ENCODE results near the gene SAXO1. TPM values are rescaled to one million over a fixed set of nuclear protein-coding genes. Genes with fewer than 3 reads are reported as not detected.
"Not testable (repeated sequence)": the region's sequence is repeated elsewhere in the genome, so short reads cannot be mapped to it uniquely, and the experiment has no call there.

SAXO1 gene
- total RNA-seq, 5 donors from 2014 or later (not counting 1 experiment from before 2014, with no cell fraction given): 0.19 to 0.79 (median 0.41) TPM; not detected in 1

DNA sequence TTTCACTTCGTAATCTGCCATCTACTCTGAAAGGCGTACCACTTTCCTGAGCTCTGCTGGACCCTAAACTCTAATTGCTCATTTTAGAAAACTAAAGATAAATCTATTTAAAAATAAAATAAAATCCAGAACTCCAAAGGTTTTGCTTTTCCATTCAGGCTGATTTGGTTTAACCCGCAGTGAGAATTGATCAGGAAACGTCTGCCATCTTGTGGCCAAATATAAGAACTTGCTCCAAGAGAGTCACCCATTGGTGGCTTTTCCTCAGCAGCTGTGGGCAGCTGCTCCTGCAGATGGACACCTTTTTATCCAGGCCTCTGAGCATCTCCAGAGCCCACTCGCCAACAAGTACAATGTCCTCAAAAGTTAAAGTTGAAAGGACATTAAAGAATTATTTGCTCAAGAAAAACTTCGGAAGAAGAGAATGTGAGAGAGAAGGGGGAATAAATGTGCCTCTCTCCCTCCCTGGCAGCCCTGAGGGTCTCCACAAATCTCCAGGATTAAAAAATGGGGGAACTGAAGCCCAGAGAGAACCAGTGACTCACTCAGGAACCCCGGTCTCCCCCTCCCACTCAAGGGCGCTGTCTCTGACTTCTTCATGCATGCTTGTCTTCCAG, 4.1 kb downstream of the SAXO1 start:
- POLR2A ChIA-PET: no interaction called here
- H3K9me3 Mint-ChIP-seq: no peaks in the 10 kb centered on the region
- peak in 5 of 35 experiments; percentile 2 to 59 (median 6) for DNase-seq

DNA sequence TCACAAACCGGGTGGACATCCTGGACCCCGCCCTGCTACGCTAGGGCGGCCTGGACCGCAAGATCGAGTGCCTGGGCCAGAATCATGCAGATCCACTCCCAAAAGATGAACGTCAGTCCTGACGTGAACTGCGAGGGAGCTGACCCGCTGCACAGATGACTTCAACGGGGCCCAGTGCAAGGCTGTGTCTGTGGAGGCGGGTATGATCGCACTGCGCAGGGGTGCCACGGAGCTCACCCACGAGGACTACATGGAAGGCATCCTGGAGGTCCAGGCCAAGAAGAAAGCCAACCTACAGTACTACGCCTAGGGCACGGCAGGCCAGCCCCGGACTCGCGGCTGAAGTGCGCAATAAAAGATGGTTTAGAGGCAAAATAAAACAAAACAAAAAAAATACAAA, 5.2 kb downstream of the SAXO1 start:
- H3K4me1 Mint-ChIP-seq: peaks cover 0 to 2% (median 0%) of the 10 kb centered on the region in 3 donors
- ChIA-PET CTCF (interaction anchor here (0.6 to 5.2 kb wide), 5 partner anchors 15 to 773 kb away, joined by 3 to 31 read pairs (median 3); no protein-coding TSS in a partner anchor), POLR2A (no interaction called here)
- Histone ChIP-seq H3K27me3 (replicated peaks in 1 of 2; ENCODE audit: control insufficient read depth in 2 of 2, extremely low read depth in 1 of 2, insufficient read depth in 2 of 2, low read length in 1 of 2) (peaks cover 0 to 12% of the 10 kb centered on the region in 2 experiments), H3K36me3 (ENCODE audit: control insufficient read depth in 2 of 2, extremely low read depth in 1 of 2, insufficient read depth in 1 of 2, low read length in 1 of 2) (no peaks in the 10 kb centered on the region), H3K4me1 (ENCODE audit: control insufficient read depth in 1 of 2, extremely low read depth in 1 of 2, insufficient read depth in 2 of 2, low read length in 2 of 2) (no peaks in the 10 kb centered on the region), H3K27ac (ENCODE audit: low read length) (no peak overlapping the region), H3K9me3 (no peaks in the 10 kb centered on the region), H3K4me3 (ENCODE audit: control insufficient read depth in 1 of 2, extremely low read depth in 1 of 2, low read length in 1 of 2) (no peak overlapping the region)
- no peak for ATAC-seq (replicated peaks in 1 of 4)
- no peak for DNase-seq
- 89% methylated on average over 11 of the region's 22 CpGs for WGBS (ENCODE audit: insufficient coverage)
- peaks cover 11 to 13% of the 10 kb centered on the region in 2 donors for H3K27me3 Mint-ChIP-seq
- H3K36me3 Mint-ChIP-seq: no peaks in the 10 kb centered on the region
- H3K9me3 Mint-ChIP-seq: no peaks in the 10 kb centered on the region
- no peak overlapping the region for H3K4me3 Mint-ChIP-seq
- no peak overlapping the region for H3K27ac Mint-ChIP-seq

More for the DNA sequence above, 4.1 kb downstream of the SAXO1 start:
- peak in 3 of 4 experiments; percentile 43 to 59 (median 58) for ATAC-seq (replicated peaks in 1 of 4)
- no peak overlapping the region for H3K4me3 Mint-ChIP-seq
- CTCF ChIA-PET: interaction anchor here (0.6 to 5.2 kb wide), 12 partner anchors 10 to 775 kb away, joined by 3 to 31 read pairs (median 3); no protein-coding TSS in a partner anchor
- no peak overlapping the region for H3K27ac Mint-ChIP-seq
- H3K4me1 ChIP-seq (ENCODE audit: control insufficient read depth in 1 of 2, extremely low read depth in 1 of 2, insufficient read depth in 2 of 2, low read length in 2 of 2): no peaks in the 10 kb centered on the region
- WGBS (ENCODE audit: insufficient coverage): 6% methylated on average over 3 of the region's 8 CpGs
- H3K27me3 ChIP-seq (replicated peaks in 1 of 2; ENCODE audit: control insufficient read depth in 2 of 2, extremely low read depth in 1 of 2, insufficient read depth in 2 of 2, low read length in 1 of 2): peaks cover 0 to 18% of the 10 kb centered on the region in 2 experiments
- H3K36me3 Mint-ChIP-seq: no peaks in the 10 kb centered on the region
- peaks cover 8 to 10% of the 10 kb centered on the region in 2 donors for H3K27me3 Mint-ChIP-seq
- no peaks in the 10 kb centered on the region for H3K36me3 ChIP-seq (ENCODE audit: control insufficient read depth in 2 of 2, extremely low read depth in 1 of 2, insufficient read depth in 1 of 2, low read length in 1 of 2)
- H3K4me1 Mint-ChIP-seq: peaks cover 0 to 2% (median 0%) of the 10 kb centered on the region in 3 donors
- no peak overlapping the region for H3K27ac ChIP-seq (ENCODE audit: low read length)
- no peaks in the 10 kb centered on the region for H3K9me3 ChIP-seq
- H3K4me3 ChIP-seq (ENCODE audit: control insufficient read depth in 1 of 2, extremely low read depth in 1 of 2, low read length in 1 of 2): no peak overlapping the region

GRCh38 chr9:19026375-19026774, 6.6 kb downstream of the SAXO1 start:
- H3K4me1 ChIP-seq (ENCODE audit: control insufficient read depth in 1 of 2, extremely low read depth in 1 of 2, insufficient read depth in 2 of 2, low read length in 2 of 2): no peaks in the 10 kb centered on the region
- peaks cover 0 to 11% of the 10 kb centered on the region in 2 experiments for H3K27me3 ChIP-seq (replicated peaks in 1 of 2; ENCODE audit: control insufficient read depth in 2 of 2, extremely low read depth in 1 of 2, insufficient read depth in 2 of 2, low read length in 1 of 2)
- no peak overlapping the region for H3K4me3 ChIP-seq (ENCODE audit: control insufficient read depth in 1 of 2, extremely low read depth in 1 of 2, low read length in 1 of 2)
- ChIA-PET CTCF (interaction anchor here (0.5 to 5.2 kb wide), 4 partner anchors 14 to 772 kb away, joined by 3 to 31 read pairs (median 3); partner anchors contain the start of gene RRAGA (in 1 of the 2)), POLR2A (no interaction called here)
- no peaks in the 10 kb centered on the region for H3K36me3 Mint-ChIP-seq
- peaks cover 0 to 2% (median 0%) of the 10 kb centered on the region in 3 donors for H3K4me1 Mint-ChIP-seq
- WGBS (ENCODE audit: insufficient coverage): no CpG with 5 or more reads among the region's 6 CpGs
- no peaks in the 10 kb centered on the region for H3K36me3 ChIP-seq (ENCODE audit: control insufficient read depth in 2 of 2, extremely low read depth in 1 of 2, insufficient read depth in 1 of 2, low read length in 1 of 2)
- no peaks in the 10 kb centered on the region for H3K9me3 Mint-ChIP-seq
- H3K27ac Mint-ChIP-seq: no peak overlapping the region
- H3K27me3 Mint-ChIP-seq: peaks cover 11 to 13% of the 10 kb centered on the region in 2 donors
- H3K27ac ChIP-seq (ENCODE audit: low read length): no peak overlapping the region
- no peak overlapping the region for H3K4me3 Mint-ChIP-seq
- no peak for DNase-seq
- H3K9me3 ChIP-seq: no peaks in the 10 kb centered on the region
- ATAC-seq (replicated peaks in 1 of 4): no peak

GRCh38 chr9:19023078-19023477, 9.9 kb downstream of the SAXO1 start:
- Histone ChIP-seq H3K4me3 (ENCODE audit: control insufficient read depth in 1 of 2, extremely low read depth in 1 of 2, low read length in 1 of 2) (no peak overlapping the region), H3K27me3 (replicated peaks in 1 of 2; ENCODE audit: control insufficient read depth in 2 of 2, extremely low read depth in 1 of 2, insufficient read depth in 2 of 2, low read length in 1 of 2) (peaks cover 0 to 6% of the 10 kb centered on the region in 2 experiments), H3K27ac (ENCODE audit: low read length) (no peak overlapping the region), H3K36me3 (ENCODE audit: control insufficient read depth in 2 of 2, extremely low read depth in 1 of 2, insufficient read depth in 1 of 2, low read length in 1 of 2) (no peaks in the 10 kb centered on the region), H3K9me3 (no peaks in the 10 kb centered on the region), H3K4me1 (ENCODE audit: control insufficient read depth in 1 of 2, extremely low read depth in 1 of 2, insufficient read depth in 2 of 2, low read length in 2 of 2) (no peaks in the 10 kb centered on the region)
- ChIA-PET POLR2A (no interaction called here), CTCF (no interaction called here)
- DNase-seq (no peak), ATAC-seq (replicated peaks in 1 of 4) (no peak)
- Mint-ChIP-seq H3K27me3 (peaks cover 4 to 6% of the 10 kb centered on the region in 2 donors), H3K27ac (no peak overlapping the region), H3K4me3 (no peak overlapping the region), H3K9me3 (no peaks in the 10 kb centered on the region), H3K36me3 (no peaks in the 10 kb centered on the region), H3K4me1 (no peaks in the 10 kb centered on the region)
- WGBS (ENCODE audit: insufficient coverage): 77% methylated on average over 2 of the region's 5 CpGs

DNA sequence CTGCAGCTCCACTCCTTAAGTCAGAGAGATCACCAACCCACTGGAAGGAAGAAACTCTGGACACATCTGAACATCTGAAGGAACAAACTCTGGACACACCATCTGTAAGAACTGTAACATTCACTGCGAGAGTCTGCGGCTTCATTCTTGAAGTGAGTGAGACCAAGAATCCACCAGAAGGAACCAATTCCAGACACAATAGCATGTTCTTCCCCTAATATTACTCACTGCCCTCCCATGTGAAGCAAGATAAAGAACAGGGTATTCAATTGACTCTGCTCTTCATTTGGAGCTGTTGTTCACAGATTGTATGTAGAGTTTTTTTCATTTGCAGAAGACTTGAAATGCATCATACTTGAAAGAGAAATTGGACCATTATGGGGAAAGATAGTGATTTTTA, 10.8 kb downstream of the SAXO1 start:
- CTCF ChIA-PET: interaction anchor here in 1 of 2 donors (0.5 to 0.6 kb wide), 2 partner anchors 12 kb away, joined by 3 to 6 read pairs; no protein-coding TSS in a partner anchor
- H3K36me3 Mint-ChIP-seq: no peaks in the 10 kb centered on the region
- H3K4me3 Mint-ChIP-seq: no peak overlapping the region

DNA sequence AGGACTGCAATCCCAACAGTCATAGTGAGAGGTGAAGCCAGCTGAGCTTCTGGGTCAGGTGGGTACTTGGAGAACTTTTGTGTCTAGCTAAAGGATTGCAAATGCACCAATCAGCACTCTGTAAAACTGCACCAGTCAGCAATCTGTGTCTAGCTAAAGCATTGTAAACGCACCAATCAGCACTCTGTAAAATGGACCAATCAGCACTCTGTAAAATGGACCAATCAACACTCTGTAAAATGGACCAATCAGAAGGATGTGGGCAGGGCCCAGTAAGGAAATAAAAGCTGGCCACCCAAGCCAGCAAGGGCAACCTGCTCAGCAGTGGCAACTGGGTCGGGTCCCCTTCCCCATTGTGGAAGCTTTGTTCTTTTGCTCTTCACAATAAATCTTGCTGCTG, 11.4 kb downstream of the SAXO1 start:
- H3K4me3 Mint-ChIP-seq; H3K27me3 Mint-ChIP-seq; H3K9me3 ChIP-seq; H3K4me3 ChIP-seq (ENCODE audit: control insufficient read depth in 1 of 2, extremely low read depth in 1 of 2, low read length in 1 of 2); H3K4me1 ChIP-seq (ENCODE audit: control insufficient read depth in 1 of 2, extremely low read depth in 1 of 2, insufficient read depth in 2 of 2, low read length in 2 of 2); H3K36me3 ChIP-seq (ENCODE audit: control insufficient read depth in 2 of 2, extremely low read depth in 1 of 2, insufficient read depth in 1 of 2, low read length in 1 of 2); H3K36me3 Mint-ChIP-seq; H3K9me3 Mint-ChIP-seq; H3K27ac ChIP-seq (ENCODE audit: low read length); H3K27me3 ChIP-seq (replicated peaks in 1 of 2; ENCODE audit: control insufficient read depth in 2 of 2, extremely low read depth in 1 of 2, insufficient read depth in 2 of 2, low read length in 1 of 2); H3K4me1 Mint-ChIP-seq; H3K27ac Mint-ChIP-seq; ATAC-seq (replicated peaks in 1 of 4); DNase-seq: not testable (repeated sequence)
- POLR2A ChIA-PET: interaction anchor here in 1 of 2 donors (0.6 kb wide), 1 partner anchor 472 kb away, joined by 3 read pairs; no protein-coding TSS in a partner anchor
- CTCF ChIA-PET: interaction anchor here in 1 of 2 donors (0.6 kb wide), 2 partner anchors 135 to 368 kb away, joined by 3 to 4 read pairs; no protein-coding TSS in a partner anchor
- 88% methylated on average over 2 of the region's 2 CpGs for WGBS (ENCODE audit: insufficient coverage)

More for the DNA sequence above, 10.8 kb downstream of the SAXO1 start:
- peaks cover 0 to 2% of the 10 kb centered on the region in 2 experiments for H3K27me3 ChIP-seq (replicated peaks in 1 of 2; ENCODE audit: control insufficient read depth in 2 of 2, extremely low read depth in 1 of 2, insufficient read depth in 2 of 2, low read length in 1 of 2)
- H3K4me3 ChIP-seq (ENCODE audit: control insufficient read depth in 1 of 2, extremely low read depth in 1 of 2, low read length in 1 of 2): no peak overlapping the region
- Mint-ChIP-seq H3K9me3 (no peaks in the 10 kb centered on the region), H3K27ac (no peak overlapping the region), H3K4me1 (no peaks in the 10 kb centered on the region), H3K27me3 (peaks cover 3 to 6% of the 10 kb centered on the region in 2 donors)
- no peaks in the 10 kb centered on the region for H3K4me1 ChIP-seq (ENCODE audit: control insufficient read depth in 1 of 2, extremely low read depth in 1 of 2, insufficient read depth in 2 of 2, low read length in 2 of 2)
- no peak for ATAC-seq (replicated peaks in 1 of 4)
- no CpG with 5 or more reads among the region's 2 CpGs for WGBS (ENCODE audit: insufficient coverage)
- no peak for DNase-seq
- POLR2A ChIA-PET: no interaction called here
- H3K27ac ChIP-seq (ENCODE audit: low read length): no peak overlapping the region
- H3K9me3 ChIP-seq: no peaks in the 10 kb centered on the region
- H3K36me3 ChIP-seq (ENCODE audit: control insufficient read depth in 2 of 2, extremely low read depth in 1 of 2, insufficient read depth in 1 of 2, low read length in 1 of 2): no peaks in the 10 kb centered on the region
